ENCODE data around the gene COX14. TPM values are rescaled to one million over a fixed set of nuclear protein-coding genes. Genes with fewer than 3 reads are reported as not detected.

COX14 gene
- 39.0 and 43.8 TPM in 2 replicates for total RNA-seq

GRCh38 chr12:50111693-50112455 lies at the start of gene COX14:
Gene COX14 (plus strand): TSS chr12:50112236. CDS start chr12:50120044, 7,808 bp downstream.

GRCh38 chr12:50084775-50085614 lies 27.0 kb upstream of the COX14 start, which contains the start of gene SMARCD1:
Gene SMARCD1 (plus strand): TSS chr12:50085342. CDS start chr12:50085370, 28 bp downstream.

DNA sequence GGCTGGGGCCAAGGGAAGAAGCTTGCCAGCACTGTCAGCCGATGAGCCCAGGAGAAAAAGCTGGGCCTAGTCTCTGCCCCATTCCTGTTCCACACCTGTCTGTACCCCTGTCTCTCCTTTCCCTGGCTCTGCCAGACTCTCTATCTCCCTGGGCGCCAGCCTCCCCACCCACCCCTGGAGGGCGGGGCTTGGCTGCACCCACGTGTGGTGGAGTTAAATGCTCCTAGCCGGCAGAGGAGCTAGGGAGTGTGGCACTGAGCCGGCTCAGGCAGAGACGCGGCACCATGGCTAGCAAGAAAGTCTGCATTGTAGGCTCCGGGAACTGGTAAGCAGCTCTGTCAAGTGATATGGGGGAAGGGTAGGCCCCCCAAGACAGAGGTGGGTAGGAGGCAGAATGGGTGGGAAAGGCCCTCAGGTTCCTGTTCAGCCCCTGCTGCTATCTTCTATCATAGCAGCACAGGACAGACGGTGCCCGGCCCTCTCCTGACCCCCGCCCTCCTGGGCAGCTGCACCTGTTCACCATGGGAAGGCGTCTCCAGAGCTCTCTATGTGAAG lies 8.2 kb upstream of the COX14 start, which contains the start of gene GPD1:
TSS of gene GPD1 (plus strand) at position 242 of the 555 bp plus-strand sequence. CDS start at position 285, 43 bp downstream.

DNA sequence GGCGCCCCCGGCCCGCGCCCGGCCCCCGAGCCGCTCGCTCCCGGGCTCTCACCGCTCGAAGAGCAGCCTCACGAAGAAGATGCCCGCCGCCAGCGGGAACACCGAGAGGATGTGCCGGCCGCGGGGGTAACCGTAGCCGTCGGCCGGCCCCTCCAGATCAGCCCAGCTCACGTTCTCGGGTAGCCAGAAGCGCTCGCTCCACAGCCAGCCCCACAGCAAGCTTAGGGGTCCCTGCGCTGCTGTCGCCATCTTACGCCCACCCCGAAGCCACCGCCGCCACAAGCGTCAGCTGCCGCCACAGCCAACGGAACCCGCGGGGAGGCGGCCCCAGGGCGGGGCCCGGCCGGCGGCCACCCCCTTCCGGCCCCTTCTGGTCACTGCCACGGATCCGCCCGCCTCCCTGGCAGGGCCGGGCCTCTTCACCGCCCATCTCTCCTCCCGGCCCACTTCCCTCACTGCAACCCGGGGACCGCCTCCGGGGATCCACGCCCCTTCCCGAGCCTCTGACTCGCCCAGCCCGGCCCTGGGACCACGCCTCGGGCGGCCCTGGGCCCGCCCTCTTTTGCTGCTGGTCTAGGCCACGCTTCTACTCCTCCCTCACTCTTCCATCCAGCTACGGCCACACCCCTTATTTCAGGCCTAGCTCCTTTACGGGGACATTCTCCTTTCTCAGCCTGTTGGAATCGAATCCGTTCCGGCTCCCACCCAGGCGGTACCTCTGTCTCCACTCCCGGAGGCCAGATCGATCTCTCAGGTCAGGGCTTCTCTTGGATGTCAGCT lies 55.2 kb downstream of the COX14 start, which contains the start of gene CERS5:
TSS of gene CERS5 (minus strand) at position 321 of the 780 bp plus-strand sequence. CDS start at position 249, 72 bp downstream.

Other genes with a start within 250 kb of the COX14 start
- under 0.01 TPM in 1 of 2 replicates, not detected in the other for gene FAIM2, start 208.3 kb upstream of the COX14 start, total RNA-seq
- not detected in 2 replicates for gene AQP2, start 161.5 kb upstream of the COX14 start, total RNA-seq
- gene AQP5, start 150.4 kb upstream of the COX14 start, total RNA-seq, result 0.09 and 1.8 TPM in 2 replicates
- 0.09 TPM in 1 of 2 replicates, not detected in the other for gene AQP6, start 139.3 kb upstream of the COX14 start, total RNA-seq
- 29.2 and 54.1 TPM in 2 replicates for gene RACGAP1, start 86.7 kb upstream of the COX14 start, total RNA-seq
- gene ASIC1, start 54.6 kb upstream of the COX14 start, total RNA-seq, result 0.36 and 1.0 TPM in 2 replicates
- gene SMARCD1, start 26.9 kb upstream of the COX14 start, total RNA-seq, result 43.6 and 45.5 TPM in 2 replicates
- not detected in 2 replicates for gene GPD1, start 8.2 kb upstream of the COX14 start, total RNA-seq
- gene CERS5, start 55.1 kb downstream of the COX14 start, total RNA-seq, result 36.0 and 56.7 TPM in 2 replicates
- 50.3 and 93.5 TPM in 2 replicates for gene LIMA1, start 171.3 kb downstream of the COX14 start, total RNA-seq

All from endothelial cell of coronary artery (primary cell).